HCT116 (cell line): ENCODE measurements around the gene TFDP3. TPM values are rescaled to one million over a fixed set of nuclear protein-coding genes. Genes with fewer than 3 reads are reported as not detected.

Experiments used
- ATAC-seq: fragments of 200-7000 bp; cut with Tn5 transposase; 2 replicates; pipeline ENCODE4 v1.9.1; 2020; ENCODE audit warnings: mild to moderate bottlenecking, moderate library complexity
- BruUV-seq: library from RNA; stranded (reverse); fragments of 400-500 nt; replicated peaks from 2 replicates; lab custom pipeline; 2021; lab: Mats Ljungman, UMichigan
- CTCF ChIA-PET: fragments of 300-600 bp; sonication (Branson Sonifier 250); formaldehyde crosslinking; loops from one replicate; lab custom pipeline; 2021; ENCODE audit warnings: antibody characterized with exemption; lab: Charles Lee
- POLR2A ChIA-PET: fragments of 300-600, 350-600 bp; sonication (Branson Sonifier 250); formaldehyde crosslinking; loops from one replicate; lab custom pipeline; 2021; ENCODE audit warnings: antibody characterized with exemption; lab: Charles Lee
- RAD21 ChIA-PET, 2 experiments: fragments of 300-600 bp; sonication (Branson Sonifier 250); formaldehyde crosslinking; loops; one replicate each; lab custom pipeline; 2023; ENCODE audit warnings: low total read pairs in 2 of 2; ENCODE audit not compliant: uncharacterized antibody in 2 of 2, unreplicated experiment in 2 of 2, low non-redundant PET in 1 of 2; lab: Charles Lee
- DNase-seq: peaks from one replicate; pipeline ENCODE4 v3.0.0-alpha.2; 2010; ENCODE audit warnings: low read depth, low spot score
- H2AFZ ChIP-seq: fragments of 200-600 bp; shearing (Covaris generic), sonication (generic); 2 replicates; pipeline ENCODE4 v1.6.1; 2017; ENCODE audit warnings: low read depth, mixed run types, mixed read lengths, antibody characterized with exemption, low read length; ENCODE audit not compliant: poor library complexity, severe bottlenecking
- H3K27ac ChIP-seq: 2 replicates; pipeline ENCODE4 v1.5.1; 2012; ENCODE audit warnings: low read depth, low read length
- H3K27me3 ChIP-seq: fragments of 200-600 bp; sonication (generic); 2 replicates; pipeline ENCODE4 v1.6.1; 2016; ENCODE audit warnings: mixed run types, low read length, mixed read lengths; ENCODE audit not compliant: insufficient read depth
- H3K36me3 ChIP-seq, 2 experiments: fragments of 200-500 bp in 1 of 2; fragments of 200-600 bp in 1 of 2; sonication (Bioruptor generic) in 1 of 2; sonication (generic) in 1 of 2; 2 replicates each; pipeline versions ENCODE4 v1.5.1 to v1.6.1; 2014 to 2016; ENCODE audit warnings: low read length in 2 of 2, inconsistent platforms in 1 of 2, mixed read lengths in 1 of 2, mixed run types in 1 of 2; ENCODE audit not compliant: insufficient read depth in 2 of 2, control insufficient read depth in 1 of 2
- H3K4me1 ChIP-seq, 2 experiments: fragments of 200-600 bp in 1 of 2; sonication (generic) in 1 of 2; 2 replicates each; pipeline versions ENCODE4 v1.5.1 to v1.6.1; 2012 to 2017; ENCODE audit warnings: low read length in 2 of 2, inconsistent platforms in 1 of 2, mild to moderate bottlenecking in 1 of 2, mixed read lengths in 1 of 2, mixed run types in 1 of 2, moderate library complexity in 1 of 2; ENCODE audit not compliant: insufficient read depth in 2 of 2, control insufficient read depth in 1 of 2
- H3K4me2 ChIP-seq: fragments of 200-600 bp; sonication (generic); 2 replicates; pipeline ENCODE4 v1.6.1; 2017; ENCODE audit warnings: mixed run types, low read length, mixed read lengths
- H3K4me3 ChIP-seq, 2 experiments: fragments of 200-600 bp in 1 of 2; sonication (generic) in 1 of 2; replicated peaks in 1 of 2; 2 replicates each; pipeline ENCODE4 v1.5.1; 2011 to 2016; ENCODE audit warnings: low read length in 2 of 2, control low read depth in 1 of 2, low read depth in 1 of 2, mild to moderate bottlenecking in 1 of 2, mixed read lengths in 1 of 2, mixed run types in 1 of 2
- H3K79me2 ChIP-seq: fragments of 200-600 bp; sonication (generic); 2 replicates; pipeline ENCODE4 v1.6.1; 2017; ENCODE audit warnings: mild to moderate bottlenecking, mixed run types, low read length, moderate library complexity, mixed read lengths; ENCODE audit not compliant: insufficient read depth
- H3K9ac ChIP-seq: fragments of 200-600 bp; sonication (generic); 2 replicates; pipeline ENCODE4 v1.6.1; 2016; ENCODE audit warnings: low read length, mixed read lengths
- H3K9me2 ChIP-seq: fragments of 200-600 bp; sonication (generic), shearing (Covaris generic); 2 replicates; pipeline ENCODE4 v1.6.1; 2017; ENCODE audit warnings: mixed run types, mild to moderate bottlenecking, moderate library complexity; ENCODE audit not compliant: insufficient read depth
- H3K9me3 ChIP-seq, 2 experiments: fragments of 200-500 bp in 1 of 2; fragments of 200-600 bp in 1 of 2; sonication (Bioruptor generic) in 1 of 2; sonication (generic) in 1 of 2; 2 replicates each; pipeline ENCODE4 v1.6.1; 2014 to 2017; ENCODE audit warnings: low read length in 2 of 2, mixed read lengths in 2 of 2, inconsistent platforms in 1 of 2, low read depth in 1 of 2, mild to moderate bottlenecking in 1 of 2, mixed run types in 1 of 2, moderate library complexity in 1 of 2; ENCODE audit not compliant: control insufficient read depth in 1 of 2, insufficient read depth in 1 of 2
- H4K20me1 ChIP-seq: fragments of 200-600 bp; sonication (generic), shearing (Covaris generic); 2 replicates; pipeline ENCODE4 v1.6.1; 2017; ENCODE audit warnings: mixed run types, mild to moderate bottlenecking, moderate library complexity; ENCODE audit not compliant: insufficient read depth
- CEBPB ChIP-seq: IDR thresholded peaks from 2 replicates; pipeline ENCODE4 v1.6.1; 2012; ENCODE audit warnings: low read depth
- FOSL1 ChIP-seq: IDR thresholded peaks from 2 replicates; pipeline ENCODE4 v1.6.1; 2012; ENCODE audit warnings: low read depth
- POLR2AphosphoS5 ChIP-seq: IDR thresholded peaks from 2 replicates; pipeline ENCODE4 v1.6.1; 2011; ENCODE audit warnings: mild to moderate bottlenecking, low read depth, low read length, moderate library complexity
- RAD21 ChIP-seq: IDR thresholded peaks from 2 replicates; pipeline ENCODE4 v1.6.1; 2012; ENCODE audit warnings: low read depth, mild to moderate bottlenecking
- SIN3A ChIP-seq: IDR thresholded peaks from 2 replicates; pipeline ENCODE4 v1.6.1; 2012; ENCODE audit warnings: low read depth
- SP1 ChIP-seq: IDR thresholded peaks from 2 replicates; pipeline ENCODE4 v1.6.1; 2012; ENCODE audit warnings: low read depth
- ZNF274 ChIP-seq: fragments of 200-500 bp; sonication (Bioruptor generic); IDR thresholded peaks from 2 replicates; pipeline ENCODE4 v1.6.1; 2014; ENCODE audit warnings: mild to moderate bottlenecking, low read depth, low read length, inconsistent platforms
- intact Hi-C: fragments of 100-400 bp; cut with micrococcal nuclease; formaldehyde crosslinking; loops from 2 replicates; pipeline ENCODE4 v1.10.0; 2022
- total RNA-seq: library from RNA; stranded (reverse); gene quantifications from one replicate; pipeline ENCODE4 v1.2.1, GENCODE V29; 2021; ENCODE audit not compliant: unreplicated experiment
- TF ChIP-seq, protein P1 (sequence below): IDR thresholded peaks from 2 replicates; pipeline ENCODE4 v1.6.1; 2012; ENCODE audit warnings: low read depth
- TF ChIP-seq, protein P2 (sequence below): IDR thresholded peaks from 2 replicates; pipeline ENCODE4 v1.6.1; 2012
- TF ChIP-seq, protein P3 (sequence below): IDR thresholded peaks from 2 replicates; pipeline ENCODE4 v1.6.1; 2012

The TFDP3 gene
- total RNA-seq, 1 experiment from 2014 or later, result not detected

DNA sequence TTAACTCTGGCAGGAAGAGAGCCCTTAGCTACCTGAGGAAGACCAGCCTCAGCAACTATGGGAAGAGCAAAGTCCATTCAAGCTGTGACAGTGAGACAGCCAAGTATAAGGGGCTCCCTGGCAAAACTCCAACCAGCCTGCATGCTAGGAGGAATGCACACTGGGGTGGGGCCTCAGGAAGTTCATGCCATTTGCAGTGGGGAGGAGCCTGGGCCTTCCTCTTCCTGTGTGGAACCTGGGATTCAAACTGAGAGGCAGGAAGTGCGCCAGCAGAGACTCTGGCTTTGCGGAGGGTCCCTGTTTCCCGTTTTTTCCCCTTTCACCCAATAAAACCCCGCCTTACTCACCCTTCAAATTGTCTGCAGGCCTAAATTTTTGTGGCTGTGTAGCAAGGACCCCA, 33.0 kb downstream of the TFDP3 start:
- Histone ChIP-seq H3K4me3 (no peak overlapping the region), H2AFZ (no peak overlapping the region), H3K9me2 (no peaks in the 10 kb centered on the region), H3K9ac (no peak overlapping the region), H4K20me1 (no peaks in the 10 kb centered on the region), H3K79me2 (no peaks in the 10 kb centered on the region), H3K27ac (peak overlapping the region; percentile 32), H3K36me3 (no peaks in the 10 kb centered on the region), H3K4me2 (peak overlapping the region; percentile 54), H3K27me3 (no peaks in the 10 kb centered on the region), H3K4me1 (peaks cover 17 to 22% of the 10 kb centered on the region in 2 experiments), H3K9me3 (no peaks in the 10 kb centered on the region)
- DNase-seq, result no peak
- no TSS peak for BruUV-seq
- ChIA-PET CTCF (no interaction called here), RAD21 (no interaction called here), POLR2A (no interaction called here)
- peak; percentile 42 for ATAC-seq
- intact Hi-C loops, result no loop called here
- TF ChIP-seq, protein P1, sequence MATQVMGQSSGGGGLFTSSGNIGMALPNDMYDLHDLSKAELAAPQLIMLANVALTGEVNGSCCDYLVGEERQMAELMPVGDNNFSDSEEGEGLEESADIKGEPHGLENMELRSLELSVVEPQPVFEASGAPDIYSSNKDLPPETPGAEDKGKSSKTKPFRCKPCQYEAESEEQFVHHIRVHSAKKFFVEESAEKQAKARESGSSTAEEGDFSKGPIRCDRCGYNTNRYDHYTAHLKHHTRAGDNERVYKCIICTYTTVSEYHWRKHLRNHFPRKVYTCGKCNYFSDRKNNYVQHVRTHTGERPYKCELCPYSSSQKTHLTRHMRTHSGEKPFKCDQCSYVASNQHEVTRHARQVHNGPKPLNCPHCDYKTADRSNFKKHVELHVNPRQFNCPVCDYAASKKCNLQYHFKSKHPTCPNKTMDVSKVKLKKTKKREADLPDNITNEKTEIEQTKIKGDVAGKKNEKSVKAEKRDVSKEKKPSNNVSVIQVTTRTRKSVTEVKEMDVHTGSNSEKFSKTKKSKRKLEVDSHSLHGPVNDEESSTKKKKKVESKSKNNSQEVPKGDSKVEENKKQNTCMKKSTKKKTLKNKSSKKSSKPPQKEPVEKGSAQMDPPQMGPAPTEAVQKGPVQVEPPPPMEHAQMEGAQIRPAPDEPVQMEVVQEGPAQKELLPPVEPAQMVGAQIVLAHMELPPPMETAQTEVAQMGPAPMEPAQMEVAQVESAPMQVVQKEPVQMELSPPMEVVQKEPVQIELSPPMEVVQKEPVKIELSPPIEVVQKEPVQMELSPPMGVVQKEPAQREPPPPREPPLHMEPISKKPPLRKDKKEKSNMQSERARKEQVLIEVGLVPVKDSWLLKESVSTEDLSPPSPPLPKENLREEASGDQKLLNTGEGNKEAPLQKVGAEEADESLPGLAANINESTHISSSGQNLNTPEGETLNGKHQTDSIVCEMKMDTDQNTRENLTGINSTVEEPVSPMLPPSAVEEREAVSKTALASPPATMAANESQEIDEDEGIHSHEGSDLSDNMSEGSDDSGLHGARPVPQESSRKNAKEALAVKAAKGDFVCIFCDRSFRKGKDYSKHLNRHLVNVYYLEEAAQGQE, result no peak

DNA sequence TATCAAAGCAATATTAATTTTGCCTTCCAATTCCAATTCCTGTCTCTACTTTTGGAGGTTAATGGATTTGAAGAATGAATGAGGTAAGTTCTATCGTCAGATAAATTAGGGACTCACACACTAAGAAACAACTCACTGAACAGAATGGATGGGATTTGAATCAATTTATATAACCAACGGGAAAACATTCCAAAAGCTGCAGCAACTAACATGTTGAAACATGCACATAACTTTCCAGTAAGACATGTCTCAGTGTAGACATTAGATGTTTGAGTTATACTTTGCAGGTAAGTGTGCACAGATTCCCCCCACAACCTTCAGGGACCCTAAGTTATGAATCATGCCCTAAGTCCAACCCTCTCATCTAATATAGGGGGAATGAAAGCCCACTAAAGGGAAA, 34.3 kb downstream of the TFDP3 start:
- Histone ChIP-seq H2AFZ (no peak overlapping the region), H3K36me3 (no peaks in the 10 kb centered on the region), H3K9ac (no peak overlapping the region), H3K4me1 (peaks cover 17 to 22% of the 10 kb centered on the region in 2 experiments), H3K9me3 (no peaks in the 10 kb centered on the region), H4K20me1 (no peaks in the 10 kb centered on the region), H3K27ac (no peak overlapping the region), H3K4me2 (no peak overlapping the region), H3K4me3 (no peak overlapping the region), H3K79me2 (no peaks in the 10 kb centered on the region), H3K27me3 (no peaks in the 10 kb centered on the region), H3K9me2 (no peaks in the 10 kb centered on the region)
- no TSS peak for BruUV-seq
- CTCF ChIA-PET, result no interaction called here
- no peak for TF ChIP-seq SIN3A
- no peak for TF ChIP-seq RAD21
- no peak for TF ChIP-seq ZNF274
- TF ChIP-seq FOSL1, result no peak
- TF ChIP-seq POLR2AphosphoS5, result no peak
- TF ChIP-seq, protein P2, sequence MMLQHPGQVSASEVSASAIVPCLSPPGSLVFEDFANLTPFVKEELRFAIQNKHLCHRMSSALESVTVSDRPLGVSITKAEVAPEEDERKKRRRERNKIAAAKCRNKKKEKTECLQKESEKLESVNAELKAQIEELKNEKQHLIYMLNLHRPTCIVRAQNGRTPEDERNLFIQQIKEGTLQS, result no peak
- TF ChIP-seq, protein P1, result no peak
- TF ChIP-seq, protein P3, sequence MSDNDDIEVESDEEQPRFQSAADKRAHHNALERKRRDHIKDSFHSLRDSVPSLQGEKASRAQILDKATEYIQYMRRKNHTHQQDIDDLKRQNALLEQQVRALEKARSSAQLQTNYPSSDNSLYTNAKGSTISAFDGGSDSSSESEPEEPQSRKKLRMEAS, result no peak
- TF ChIP-seq CEBPB, result no peak
- TF ChIP-seq SP1, result no peak
- intact Hi-C loops, result no loop called here
- DNase-seq (no peak), ATAC-seq (no peak)
- RAD21 ChIA-PET, result no interaction called here
- POLR2A ChIA-PET, result no interaction called here
